K562 (cell line): ENCODE measurements around the gene ZNF587. TPM values are rescaled to one million over a fixed set of nuclear protein-coding genes. Genes with fewer than 3 reads are reported as not detected.
A peak's percentile ranks its signal among the peaks of the same experiment; 100 is the strongest.

ENCODE experiments used
- CAMTA2 ChIP-seq: fragments of 250-450 bp; sonication (Bioruptor Pico); conservative IDR thresholded peaks from 2 replicates; pipeline ENCODE4 v1.5.1; 2022
- EWSR1 ChIP-seq: fragments of 450-650 bp; IDR thresholded peaks from 2 replicates; pipeline ENCODE4 v1.6.1; 2018; ENCODE audit warnings: borderline replicate concordance, mild to moderate bottlenecking, low read depth, moderate library complexity; ENCODE audit not compliant: partially characterized antibody
- GTF2A2 ChIP-seq: IDR thresholded peaks from 2 replicates; pipeline ENCODE4 v1.6.1; 2016; ENCODE audit warnings: mild to moderate bottlenecking, missing genetic modification characterization, missing compliant biosample characterization
- HCFC1 ChIP-seq: IDR thresholded peaks from 2 replicates; pipeline ENCODE4 v1.6.1; 2012; ENCODE audit warnings: low read depth, low read length, improper control_type of control experiment
- HDAC3 ChIP-seq: fragments of 450-650 bp; IDR thresholded peaks from 2 replicates; pipeline ENCODE4 v1.6.1; 2018; ENCODE audit warnings: borderline replicate concordance, mild to moderate bottlenecking, moderate library complexity; ENCODE audit not compliant: partially characterized antibody
- JUNB ChIP-seq: fragments of 450-650 bp; formaldehyde crosslinking; conservative IDR thresholded peaks from 2 replicates; pipeline ENCODE4 v1.4.0; 2020; ENCODE audit warnings: mild to moderate bottlenecking
- RAD21 ChIP-seq, 2 experiments: fragments of 250-450 bp in 1 of 2; fragments of 450-650 bp in 1 of 2; sonication (Bioruptor Pico) in 1 of 2; formaldehyde crosslinking in 1 of 2; IDR thresholded peaks in 1 of 2; conservative IDR thresholded peaks in 1 of 2; 2 replicates each; pipeline versions ENCODE4 v1.4.0 to v1.8.0; 2020 to 2022; ENCODE audit warnings: mild to moderate bottlenecking in 2 of 2, moderate library complexity in 1 of 2
- SETDB1 ChIP-seq: IDR thresholded peaks from one replicate; pipeline ENCODE4 v1.6.1; 2012; ENCODE audit warnings: low read length, control low read depth, inconsistent platforms
- SMARCA4 ChIP-seq: fragments of 450-650 bp; IDR thresholded peaks from 2 replicates; pipeline ENCODE4 v1.6.1; 2016
- TRIM24 ChIP-seq, 2 experiments: fragments of 450-650 bp; IDR thresholded peaks; 2 replicates each; pipeline ENCODE4 v1.6.1; 2016
- ZBTB1 ChIP-seq: sonication (generic); formaldehyde crosslinking; IDR thresholded peaks from 2 replicates; pipeline ENCODE4 v1.8.1; 2023; ENCODE audit warnings: missing genetic modification reagents, low read depth, mild to moderate bottlenecking, borderline replicate concordance
- ZNF12 ChIP-seq: sonication (generic); formaldehyde crosslinking; IDR thresholded peaks from 2 replicates; pipeline ENCODE4 v1.4.0; 2020; ENCODE audit warnings: mild to moderate bottlenecking, missing genetic modification reagents
- ZNF140 ChIP-seq: fragments of 250-450 bp; sonication (Bioruptor Pico); IDR thresholded peaks from 2 replicates; pipeline ENCODE4 v1.8.0; 2021; ENCODE audit warnings: moderate library complexity, mild to moderate bottlenecking, inconsistent platforms
- ZNF143 ChIP-seq: sonication (generic); formaldehyde crosslinking; IDR thresholded peaks from 2 replicates; pipeline ENCODE4 v1.9.0; 2022; ENCODE audit warnings: mild to moderate bottlenecking, missing genetic modification reagents
- polyA plus RNA-seq, 8 experiments: library from polyadenylated mRNA; depleted of rRNA in 4 of 8; stranded (reverse) in 5 of 8; unstranded in 3 of 8; fragments of >200 nt; fragmentation: Nextera tagmentation in 2 of 8; fragmentation: Illumina TruSeq in 1 of 8; extraction: Ambion mirVana in 2 of 8; extraction: Trizol in 1 of 8; gene quantifications; 2 replicates each; pipeline versions ENCODE4 v1.2.1 to v1.2.3, GENCODE V29; 2011 to 2014; ENCODE audit warnings: inconsistent platforms in 1 of 8, missing spikeins in 1 of 8
- total RNA-seq, 7 experiments: library from RNA; depleted of rRNA in 6 of 7; stranded (reverse); fragments of >200 nt in 6 of 7; fragmentation: Illumina TruSeq in 2 of 7; extraction: Trizol in 2 of 7; gene quantifications; 2 replicates each; pipeline versions ENCODE4 v1.2.1 to v1.2.3, GENCODE V29; 2011 to 2021; ENCODE audit warnings: low replicate concordance in 1 of 7
- TF ChIP-seq, protein P1 (sequence below): fragments of 450-650 bp; IDR thresholded peaks from 2 replicates; pipeline ENCODE4 v1.6.1; 2018; ENCODE audit warnings: mild to moderate bottlenecking, low read depth; ENCODE audit not compliant: partially characterized antibody
- TF ChIP-seq, protein P2 (sequence below): fragments of 250-450 bp; sonication (Bioruptor Pico); IDR thresholded peaks from 2 replicates; pipeline ENCODE4 v1.5.1; 2021; ENCODE audit warnings: mild to moderate bottlenecking
- TF ChIP-seq, protein P3 (sequence below): fragments of 450-650 bp; IDR thresholded peaks from 2 replicates; pipeline ENCODE4 v1.6.1; 2017; ENCODE audit warnings: antibody characterized with exemption
- TF ChIP-seq, protein P4 (sequence below): fragments of 200-800 bp; sonication (Bioruptor generic); IDR thresholded peaks from 2 replicates; pipeline ENCODE4 v1.6.1; 2016; ENCODE audit warnings: missing genetic modification characterization, missing compliant biosample characterization

Gene ZNF587
- total and polyA plus RNA-seq, 9 of the 15 experiments (the other 6 are each of a cell fraction or from before 2014, with no cell fraction given) = 3.2 to 42.0 (median 24.9) TPM

DNA sequence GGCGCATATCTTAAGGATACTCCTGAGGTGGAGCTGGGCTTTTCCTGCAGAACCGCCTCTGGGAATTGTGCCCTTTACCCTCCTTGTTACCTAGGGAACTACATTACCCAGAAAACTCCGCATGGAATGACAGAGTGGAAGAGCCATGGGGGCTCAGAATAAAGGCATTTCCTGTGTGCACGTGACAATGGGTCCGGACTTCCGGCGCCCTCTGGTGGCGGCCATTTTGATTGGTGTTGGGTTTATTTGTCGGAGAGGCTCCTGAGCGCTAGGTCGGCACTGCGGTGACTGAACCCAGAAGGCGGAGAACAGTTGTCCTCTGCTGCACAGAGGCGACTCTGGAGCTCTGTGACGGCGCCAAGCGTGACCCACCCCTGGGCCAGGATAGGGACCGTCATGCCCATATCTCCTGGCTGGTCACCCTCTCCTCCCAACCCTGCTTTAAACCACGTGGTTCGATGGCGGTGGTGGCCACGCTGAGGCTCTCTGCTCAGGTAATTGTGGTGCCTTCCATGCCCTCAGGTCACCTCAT is 19.5 kb upstream of the ZNF587 start, which contains the start of gene ZNF587B (continued):
- TF ChIP-seq ZBTB1 (CRISPR knock-in tag) = no peak
- peak in 1 of 2 experiments; percentile 36; a peak in 1 of 4 replicates for TF ChIP-seq TRIM24 (IDR thresholded peaks at IDR 0.05)
- TF ChIP-seq ZNF143 (CRISPR knock-in tag) = peak; percentile 63; the same call in 1 of the 2 replicates
- peak in 1 of 2 experiments; percentile 56; a peak in 2 of 4 replicates for TF ChIP-seq RAD21 (CRISPR knock-in tag; conservative IDR thresholded peaks at IDR 0.05 in 1 of 2, IDR thresholded peaks at IDR 0.05 in 1 of 2)
- no peak for TF ChIP-seq EWSR1
- peak; percentile 64 for TF ChIP-seq HCFC1
- TF ChIP-seq, protein P1, sequence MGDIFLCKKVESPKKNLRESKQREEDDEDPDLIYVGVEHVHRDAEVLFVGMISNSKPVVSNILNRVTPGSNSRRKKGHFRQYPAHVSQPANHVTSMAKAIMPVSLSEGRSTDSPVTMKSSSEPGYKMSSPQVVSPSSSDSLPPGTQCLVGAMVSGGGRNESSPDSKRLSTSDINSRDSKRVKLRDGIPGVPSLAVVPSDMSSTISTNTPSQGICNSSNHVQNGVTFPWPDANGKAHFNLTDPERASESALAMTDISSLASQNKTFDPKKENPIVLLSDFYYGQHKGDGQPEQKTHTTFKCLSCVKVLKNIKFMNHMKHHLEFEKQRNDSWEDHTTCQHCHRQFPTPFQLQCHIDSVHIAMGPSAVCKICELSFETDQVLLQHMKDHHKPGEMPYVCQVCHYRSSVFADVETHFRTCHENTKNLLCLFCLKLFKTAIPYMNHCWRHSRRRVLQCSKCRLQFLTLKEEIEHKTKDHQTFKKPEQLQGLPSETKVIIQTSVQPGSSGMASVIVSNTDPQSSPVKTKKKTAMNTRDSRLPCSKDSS = no peak
- TF ChIP-seq, protein P2, sequence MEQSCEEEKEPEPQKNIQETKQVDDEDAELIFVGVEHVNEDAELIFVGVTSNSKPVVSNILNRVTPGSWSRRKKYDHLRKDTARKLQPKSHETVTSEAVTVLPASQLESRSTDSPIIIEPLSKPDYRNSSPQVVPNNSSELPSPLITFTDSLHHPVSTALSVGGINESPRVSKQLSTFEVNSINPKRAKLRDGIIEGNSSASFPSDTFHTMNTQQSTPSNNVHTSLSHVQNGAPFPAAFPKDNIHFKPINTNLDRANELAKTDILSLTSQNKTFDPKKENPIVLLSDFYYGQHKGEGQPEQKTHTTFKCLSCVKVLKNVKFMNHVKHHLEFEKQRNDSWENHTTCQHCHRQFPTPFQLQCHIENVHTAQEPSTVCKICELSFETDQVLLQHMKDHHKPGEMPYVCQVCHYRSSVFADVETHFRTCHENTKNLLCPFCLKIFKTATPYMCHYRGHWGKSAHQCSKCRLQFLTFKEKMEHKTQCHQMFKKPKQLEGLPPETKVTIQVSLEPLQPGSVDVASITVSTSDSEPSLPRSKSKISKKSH (CRISPR knock-in tag) = no peak
- TF ChIP-seq SETDB1 = no peak
- no peak for TF ChIP-seq GTF2A2 (tag)
- TF ChIP-seq HDAC3 = no peak
- TF ChIP-seq JUNB (CRISPR knock-in tag) = no peak
- TF ChIP-seq, protein P3, sequence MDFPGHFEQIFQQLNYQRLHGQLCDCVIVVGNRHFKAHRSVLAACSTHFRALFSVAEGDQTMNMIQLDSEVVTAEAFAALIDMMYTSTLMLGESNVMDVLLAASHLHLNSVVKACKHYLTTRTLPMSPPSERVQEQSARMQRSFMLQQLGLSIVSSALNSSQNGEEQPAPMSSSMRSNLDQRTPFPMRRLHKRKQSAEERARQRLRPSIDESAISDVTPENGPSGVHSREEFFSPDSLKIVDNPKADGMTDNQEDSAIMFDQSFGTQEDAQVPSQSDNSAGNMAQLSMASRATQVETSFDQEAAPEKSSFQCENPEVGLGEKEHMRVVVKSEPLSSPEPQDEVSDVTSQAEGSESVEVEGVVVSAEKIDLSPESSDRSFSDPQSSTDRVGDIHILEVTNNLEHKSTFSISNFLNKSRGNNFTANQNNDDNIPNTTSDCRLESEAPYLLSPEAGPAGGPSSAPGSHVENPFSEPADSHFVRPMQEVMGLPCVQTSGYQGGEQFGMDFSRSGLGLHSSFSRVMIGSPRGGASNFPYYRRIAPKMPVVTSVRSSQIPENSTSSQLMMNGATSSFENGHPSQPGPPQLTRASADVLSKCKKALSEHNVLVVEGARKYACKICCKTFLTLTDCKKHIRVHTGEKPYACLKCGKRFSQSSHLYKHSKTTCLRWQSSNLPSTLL = no peak
- TF ChIP-seq, protein P4, sequence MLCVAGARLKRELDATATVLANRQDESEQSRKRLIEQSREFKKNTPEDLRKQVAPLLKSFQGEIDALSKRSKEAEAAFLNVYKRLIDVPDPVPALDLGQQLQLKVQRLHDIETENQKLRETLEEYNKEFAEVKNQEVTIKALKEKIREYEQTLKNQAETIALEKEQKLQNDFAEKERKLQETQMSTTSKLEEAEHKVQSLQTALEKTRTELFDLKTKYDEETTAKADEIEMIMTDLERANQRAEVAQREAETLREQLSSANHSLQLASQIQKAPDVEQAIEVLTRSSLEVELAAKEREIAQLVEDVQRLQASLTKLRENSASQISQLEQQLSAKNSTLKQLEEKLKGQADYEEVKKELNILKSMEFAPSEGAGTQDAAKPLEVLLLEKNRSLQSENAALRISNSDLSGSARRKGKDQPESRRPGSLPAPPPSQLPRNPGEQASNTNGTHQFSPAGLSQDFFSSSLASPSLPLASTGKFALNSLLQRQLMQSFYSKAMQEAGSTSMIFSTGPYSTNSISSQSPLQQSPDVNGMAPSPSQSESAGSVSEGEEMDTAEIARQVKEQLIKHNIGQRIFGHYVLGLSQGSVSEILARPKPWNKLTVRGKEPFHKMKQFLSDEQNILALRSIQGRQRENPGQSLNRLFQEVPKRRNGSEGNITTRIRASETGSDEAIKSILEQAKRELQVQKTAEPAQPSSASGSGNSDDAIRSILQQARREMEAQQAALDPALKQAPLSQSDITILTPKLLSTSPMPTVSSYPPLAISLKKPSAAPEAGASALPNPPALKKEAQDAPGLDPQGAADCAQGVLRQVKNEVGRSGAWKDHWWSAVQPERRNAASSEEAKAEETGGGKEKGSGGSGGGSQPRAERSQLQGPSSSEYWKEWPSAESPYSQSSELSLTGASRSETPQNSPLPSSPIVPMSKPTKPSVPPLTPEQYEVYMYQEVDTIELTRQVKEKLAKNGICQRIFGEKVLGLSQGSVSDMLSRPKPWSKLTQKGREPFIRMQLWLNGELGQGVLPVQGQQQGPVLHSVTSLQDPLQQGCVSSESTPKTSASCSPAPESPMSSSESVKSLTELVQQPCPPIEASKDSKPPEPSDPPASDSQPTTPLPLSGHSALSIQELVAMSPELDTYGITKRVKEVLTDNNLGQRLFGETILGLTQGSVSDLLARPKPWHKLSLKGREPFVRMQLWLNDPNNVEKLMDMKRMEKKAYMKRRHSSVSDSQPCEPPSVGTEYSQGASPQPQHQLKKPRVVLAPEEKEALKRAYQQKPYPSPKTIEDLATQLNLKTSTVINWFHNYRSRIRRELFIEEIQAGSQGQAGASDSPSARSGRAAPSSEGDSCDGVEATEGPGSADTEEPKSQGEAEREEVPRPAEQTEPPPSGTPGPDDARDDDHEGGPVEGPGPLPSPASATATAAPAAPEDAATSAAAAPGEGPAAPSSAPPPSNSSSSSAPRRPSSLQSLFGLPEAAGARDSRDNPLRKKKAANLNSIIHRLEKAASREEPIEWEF = no peak
- TF ChIP-seq ZNF140 (CRISPR knock-in tag) = no peak
- no peak for TF ChIP-seq SMARCA4
- no peak for TF ChIP-seq CAMTA2 (CRISPR knock-in tag)
- no peak for TF ChIP-seq ZNF12 (CRISPR knock-in tag)
